ENCODE measurements around the gene ST6GALNAC1.
A peak's percentile ranks its signal among the peaks of the same experiment; 100 is the strongest.

DNA sequence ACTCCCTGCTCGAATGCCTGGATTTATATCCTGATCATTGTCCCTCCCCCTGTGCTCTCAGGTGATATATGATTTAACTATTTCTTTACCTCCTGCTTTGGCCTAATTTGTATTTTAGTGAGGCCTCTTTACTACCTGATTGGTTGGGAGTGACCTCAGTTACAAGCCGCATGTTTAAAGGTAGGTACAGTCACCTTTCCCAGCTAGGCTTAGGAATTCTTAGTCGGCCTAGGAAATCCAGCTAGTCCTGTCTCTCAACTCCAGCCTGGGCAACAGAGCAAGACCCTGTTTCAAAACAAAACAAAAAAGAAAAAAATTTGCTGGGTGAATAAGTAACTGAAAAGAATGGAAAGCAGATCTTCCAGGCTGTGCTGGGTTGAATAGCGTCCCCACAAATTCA is 31.1 kb downstream of the ST6GALNAC1 start:
- TF ChIP-seq KAT2B (IDR thresholded peaks at IDR 0.05; ENCODE audit: borderline replicate concordance, low read depth, low read length) (no peak), ZNF460 (CRISPR knock-in tag; IDR thresholded peaks at IDR 0.05; ENCODE audit: borderline replicate concordance) (no peak), CTCF (CRISPR knock-in tag; IDR thresholded peaks at IDR 0.05) (no peak), TGIF2 (CRISPR knock-in tag; IDR thresholded peaks at IDR 0.05) (no peak), ZNF772 (CRISPR knock-in tag; IDR thresholded peaks at IDR 0.05) (peak; percentile 59; the same call in 1 of the 2 replicates), CHCHD3 (CRISPR knock-in tag; IDR thresholded peaks at IDR 0.05) (no peak), HNF1B (CRISPR knock-in tag; IDR thresholded peaks at IDR 0.05) (no peak), BCL6 (CRISPR knock-in tag; IDR thresholded peaks at IDR 0.05) (0 out of 2 replicates have a peak, but pooled peaks have one; percentile 5), ZNF343 (CRISPR knock-in tag; IDR thresholded peaks at IDR 0.05) (no peak), GMEB1 (CRISPR knock-in tag; IDR thresholded peaks at IDR 0.05; ENCODE audit: borderline replicate concordance) (no peak), HOXA7 (CRISPR knock-in tag; IDR thresholded peaks at IDR 0.05) (no peak), ZNF639 (CRISPR knock-in tag; conservative IDR thresholded peaks at IDR 0.05) (no peak), ZNF205 (CRISPR knock-in tag; IDR thresholded peaks at IDR 0.05) (no peak)
- TF ChIP-seq, protein P1, sequence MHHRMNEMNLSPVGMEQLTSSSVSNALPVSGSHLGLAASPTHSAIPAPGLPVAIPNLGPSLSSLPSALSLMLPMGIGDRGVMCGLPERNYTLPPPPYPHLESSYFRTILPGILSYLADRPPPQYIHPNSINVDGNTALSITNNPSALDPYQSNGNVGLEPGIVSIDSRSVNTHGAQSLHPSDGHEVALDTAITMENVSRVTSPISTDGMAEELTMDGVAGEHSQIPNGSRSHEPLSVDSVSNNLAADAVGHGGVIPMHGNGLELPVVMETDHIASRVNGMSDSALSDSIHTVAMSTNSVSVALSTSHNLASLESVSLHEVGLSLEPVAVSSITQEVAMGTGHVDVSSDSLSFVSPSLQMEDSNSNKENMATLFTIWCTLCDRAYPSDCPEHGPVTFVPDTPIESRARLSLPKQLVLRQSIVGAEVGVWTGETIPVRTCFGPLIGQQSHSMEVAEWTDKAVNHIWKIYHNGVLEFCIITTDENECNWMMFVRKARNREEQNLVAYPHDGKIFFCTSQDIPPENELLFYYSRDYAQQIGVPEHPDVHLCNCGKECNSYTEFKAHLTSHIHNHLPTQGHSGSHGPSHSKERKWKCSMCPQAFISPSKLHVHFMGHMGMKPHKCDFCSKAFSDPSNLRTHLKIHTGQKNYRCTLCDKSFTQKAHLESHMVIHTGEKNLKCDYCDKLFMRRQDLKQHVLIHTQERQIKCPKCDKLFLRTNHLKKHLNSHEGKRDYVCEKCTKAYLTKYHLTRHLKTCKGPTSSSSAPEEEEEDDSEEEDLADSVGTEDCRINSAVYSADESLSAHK (CRISPR knock-in tag; IDR thresholded peaks at IDR 0.05; ENCODE audit: borderline replicate concordance), result no peak

Data from HepG2 (cell line).